OCI-LY7 (cell line): ENCODE measurements around the gene MED6. TPM values are rescaled to one million over a fixed set of nuclear protein-coding genes. Genes with fewer than 3 reads are reported as not detected.

Experiments
- BruUV-seq: library from RNA; stranded (reverse); fragments of 400-500 nt; replicated peaks from 2 replicates; lab custom pipeline; 2021; lab: Mats Ljungman, UMichigan
- CTCF ChIA-PET: fragments of 300-600 bp; sonication (Branson Sonifier 250); formaldehyde crosslinking; loops from one replicate; lab custom pipeline; 2022; ENCODE audit warnings: antibody characterized with exemption; ENCODE audit not compliant: unreplicated experiment; lab: Charles Lee
- POLR2A ChIA-PET: fragments of 300-600 bp; sonication (Branson Sonifier 250); formaldehyde crosslinking; loops from one replicate; lab custom pipeline; 2022; ENCODE audit warnings: antibody characterized with exemption; lab: Charles Lee
- DNase-seq: peaks from one replicate; pipeline ENCODE4 v3.0.0-alpha.2; 2015; ENCODE audit warnings: low spot score
- H2AFZ ChIP-seq: fragments of 200-600 bp; sonication (generic), shearing (Covaris generic); 2 replicates; pipeline ENCODE4 v1.6.1; 2014; ENCODE audit warnings: mild to moderate bottlenecking, antibody characterized with exemption, low read length, moderate library complexity
- H3K27ac ChIP-seq: fragments of 200-600 bp; sonication (generic); 2 replicates; pipeline ENCODE4 v1.5.1; 2014; ENCODE audit warnings: mixed run types, low read depth, mild to moderate bottlenecking, moderate library complexity, low read length, inconsistent platforms; ENCODE audit not compliant: poor library complexity, severe bottlenecking
- H3K36me3 ChIP-seq: fragments of 200-600 bp; sonication (generic); 2 replicates; pipeline ENCODE4 v1.6.1; 2014; ENCODE audit warnings: mild to moderate bottlenecking, antibody characterized with exemption, low read length, moderate library complexity, mixed read lengths; ENCODE audit not compliant: insufficient read depth
- H3K4me1 ChIP-seq: fragments of 200-600 bp; sonication (generic); 2 replicates; pipeline ENCODE4 v1.5.1; 2014; ENCODE audit warnings: mild to moderate bottlenecking, low read length; ENCODE audit not compliant: insufficient read depth, poor library complexity, severe bottlenecking
- H3K4me2 ChIP-seq: fragments of 200-600 bp; sonication (generic); 2 replicates; pipeline ENCODE4 v1.6.1; 2014; ENCODE audit warnings: mild to moderate bottlenecking, low read length
- H3K4me3 ChIP-seq: fragments of 200-600 bp; sonication (generic); 2 replicates; pipeline ENCODE4 v1.5.1; 2014; ENCODE audit warnings: mild to moderate bottlenecking, low read depth, low read length; ENCODE audit not compliant: poor library complexity, severe bottlenecking
- H3K79me2 ChIP-seq: fragments of 200-600 bp; sonication (generic); 2 replicates; pipeline ENCODE4 v1.6.1; 2016; ENCODE audit warnings: low read depth, mild to moderate bottlenecking, low read length, moderate library complexity, mixed read lengths; ENCODE audit not compliant: insufficient read depth
- H3K9me2 ChIP-seq: fragments of 200-600 bp; sonication (generic); 2 replicates; pipeline ENCODE4 v1.6.1; 2016; ENCODE audit warnings: mild to moderate bottlenecking, low read length, mixed read lengths; ENCODE audit not compliant: insufficient read depth
- H3K9me3 ChIP-seq: fragments of 200-600 bp; sonication (generic); 2 replicates; pipeline ENCODE4 v1.6.1; 2014; ENCODE audit warnings: mild to moderate bottlenecking, mixed run types, low read length, mixed read lengths
- H4K20me1 ChIP-seq: fragments of 200-600 bp; sonication (generic); 2 replicates; pipeline ENCODE4 v1.6.1; 2014; ENCODE audit warnings: mild to moderate bottlenecking, antibody characterized with exemption, low read length, moderate library complexity, mixed read lengths; ENCODE audit not compliant: insufficient read depth
- EZH2phosphoT487 ChIP-seq: fragments of 200-600 bp; sonication (generic); IDR thresholded peaks from 2 replicates; pipeline ENCODE4 v1.6.1; 2018; ENCODE audit warnings: low read depth, borderline replicate concordance, mild to moderate bottlenecking, mixed run types, antibody characterized with exemption, low read length, moderate library complexity, mixed read lengths
- intact Hi-C: fragments of 100-400 bp; cut with micrococcal nuclease; formaldehyde crosslinking; loops from one replicate; pipeline ENCODE4 v1.10.0; 2022; ENCODE audit not compliant: unreplicated experiment
- total RNA-seq, 2 experiments: library from RNA; depleted of rRNA in 1 of 2; stranded (reverse); fragments of >200 nt in 1 of 2; shearing (Covaris generic) in 1 of 2; gene quantifications; 2 replicates each; pipeline ENCODE4 v1.2.3, GENCODE V29; 2014 to 2022
- TF ChIP-seq, protein P1 (sequence below): fragments of 200-600 bp; sonication (generic); conservative IDR thresholded peaks from 2 replicates; pipeline ENCODE4 v1.5.1; 2014; ENCODE audit warnings: mild to moderate bottlenecking, antibody characterized with exemption, low read length, moderate library complexity, mixed read lengths

Gene MED6
- total RNA-seq, 2 experiments from 2014 or later = 28.8 to 59.2 TPM

DNA sequence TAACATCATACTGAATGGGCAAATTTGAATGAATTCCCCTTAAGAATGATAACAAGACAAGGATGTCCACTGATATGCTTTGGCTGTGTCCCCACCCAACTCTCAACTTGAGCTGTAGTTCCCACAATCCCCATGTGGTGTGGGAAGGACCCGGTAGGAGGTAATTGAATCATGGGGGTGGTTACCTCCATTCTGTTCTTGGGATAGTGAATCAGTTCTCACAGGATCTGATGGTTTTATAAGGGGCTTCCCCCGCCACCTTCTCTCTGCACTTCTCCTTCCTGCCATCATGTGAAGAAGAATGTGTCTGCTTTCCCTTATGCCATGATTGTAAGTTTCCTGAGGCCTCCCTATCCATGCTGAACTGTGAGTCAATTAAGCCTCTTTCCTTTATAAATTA is 29.3 kb downstream of the MED6 start:
- POLR2A ChIA-PET = no interaction called here
- no peak for DNase-seq
- Histone ChIP-seq H4K20me1 (no peaks in the 10 kb centered on the region), H2AFZ (no peak overlapping the region), H3K4me1 (no peaks in the 10 kb centered on the region), H3K9me3 (no peaks in the 10 kb centered on the region), H3K36me3 (peaks cover 6% of the 10 kb centered on the region; the same call in 1 of the 2 replicates), H3K4me2 (no peak overlapping the region), H3K79me2 (no peaks in the 10 kb centered on the region), H3K27ac (no peak overlapping the region), H3K4me3 (no peak overlapping the region), H3K9me2 (no peaks in the 10 kb centered on the region)
- CTCF ChIA-PET = no interaction called here
- TF ChIP-seq, protein P1, sequence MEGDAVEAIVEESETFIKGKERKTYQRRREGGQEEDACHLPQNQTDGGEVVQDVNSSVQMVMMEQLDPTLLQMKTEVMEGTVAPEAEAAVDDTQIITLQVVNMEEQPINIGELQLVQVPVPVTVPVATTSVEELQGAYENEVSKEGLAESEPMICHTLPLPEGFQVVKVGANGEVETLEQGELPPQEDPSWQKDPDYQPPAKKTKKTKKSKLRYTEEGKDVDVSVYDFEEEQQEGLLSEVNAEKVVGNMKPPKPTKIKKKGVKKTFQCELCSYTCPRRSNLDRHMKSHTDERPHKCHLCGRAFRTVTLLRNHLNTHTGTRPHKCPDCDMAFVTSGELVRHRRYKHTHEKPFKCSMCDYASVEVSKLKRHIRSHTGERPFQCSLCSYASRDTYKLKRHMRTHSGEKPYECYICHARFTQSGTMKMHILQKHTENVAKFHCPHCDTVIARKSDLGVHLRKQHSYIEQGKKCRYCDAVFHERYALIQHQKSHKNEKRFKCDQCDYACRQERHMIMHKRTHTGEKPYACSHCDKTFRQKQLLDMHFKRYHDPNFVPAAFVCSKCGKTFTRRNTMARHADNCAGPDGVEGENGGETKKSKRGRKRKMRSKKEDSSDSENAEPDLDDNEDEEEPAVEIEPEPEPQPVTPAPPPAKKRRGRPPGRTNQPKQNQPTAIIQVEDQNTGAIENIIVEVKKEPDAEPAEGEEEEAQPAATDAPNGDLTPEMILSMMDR = no peak
- no peak for TF ChIP-seq EZH2phosphoT487
- BruUV-seq = no TSS peak
- intact Hi-C loops = no loop called here

DNA sequence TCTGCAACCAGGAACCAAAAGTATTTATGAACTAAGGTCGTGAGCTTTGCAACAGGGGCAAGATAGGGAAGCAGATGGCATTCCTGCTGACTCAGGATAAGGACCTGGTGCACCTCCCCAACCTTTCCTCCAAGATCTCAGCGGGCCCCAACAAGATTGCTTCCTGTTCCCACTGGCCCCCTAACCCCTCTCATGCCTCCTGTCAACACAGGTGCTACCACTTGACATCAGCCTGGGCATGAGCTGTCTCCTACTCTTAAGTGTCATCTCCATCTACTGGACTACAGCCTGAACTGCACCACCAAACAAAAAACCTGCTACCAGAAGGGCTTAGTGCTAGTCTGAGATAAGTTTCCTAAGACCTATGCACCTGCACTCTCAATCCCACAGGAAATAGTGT is 32.7 kb downstream of the MED6 start:
- TF ChIP-seq, protein P1 = peak; percentile 74
- TF ChIP-seq EZH2phosphoT487 = no peak
- H3K4me2 ChIP-seq = no peak overlapping the region
- H2AFZ ChIP-seq = no peak overlapping the region
- no peak overlapping the region for H3K27ac ChIP-seq
- BruUV-seq = no TSS peak
- H3K4me3 ChIP-seq = no peak overlapping the region
- no peaks in the 10 kb centered on the region for H3K9me2 ChIP-seq
- peaks cover 4% of the 10 kb centered on the region; the same call in 1 of the 2 replicates for H3K9me3 ChIP-seq
- intact Hi-C loops = no loop called here
- H3K4me1 ChIP-seq = no peaks in the 10 kb centered on the region
- CTCF ChIA-PET = interaction anchor here (1.1 to 1.4 kb wide), 2 partner anchors 10 to 250 kb away, joined by 3 read pairs; no protein-coding TSS in a partner anchor
- H3K36me3 ChIP-seq = peaks cover 36% of the 10 kb centered on the region; the same call in 1 of the 2 replicates
- POLR2A ChIA-PET = interaction anchor here (0.7 kb wide), 1 partner anchor 19 kb away, joined by 4 read pairs; no protein-coding TSS in a partner anchor
- no peaks in the 10 kb centered on the region for H4K20me1 ChIP-seq
- H3K79me2 ChIP-seq = no peaks in the 10 kb centered on the region
- peak; percentile 52 for DNase-seq

DNA sequence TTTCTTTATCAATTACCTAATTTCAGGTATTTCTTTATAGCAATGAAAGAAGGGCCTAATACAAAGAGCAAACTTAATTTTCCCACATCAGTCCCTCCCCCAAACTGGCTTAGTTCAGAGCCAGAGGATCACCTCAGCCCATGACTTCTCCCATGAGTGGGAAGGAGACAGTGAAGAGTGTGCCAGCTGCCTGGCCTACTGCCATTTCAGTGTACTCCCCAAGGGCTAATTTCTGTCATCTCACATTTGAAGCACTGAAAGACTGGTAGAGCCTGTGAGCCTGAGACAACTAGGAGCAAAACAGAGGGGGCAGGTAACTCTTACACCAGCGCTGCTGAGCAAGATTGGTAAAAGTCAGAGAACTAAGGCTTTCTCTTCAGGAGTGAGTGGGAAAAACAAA is 36.6 kb downstream of the MED6 start:
- Histone ChIP-seq H3K4me1 (no peaks in the 10 kb centered on the region), H4K20me1 (no peaks in the 10 kb centered on the region), H3K4me3 (no peak overlapping the region), H3K36me3 (peaks cover 42% of the 10 kb centered on the region), H3K27ac (no peak overlapping the region), H2AFZ (no peak overlapping the region), H3K79me2 (no peaks in the 10 kb centered on the region), H3K4me2 (no peak overlapping the region), H3K9me3 (peaks cover 10% of the 10 kb centered on the region), H3K9me2 (no peaks in the 10 kb centered on the region)
- DNase-seq = no peak
- no TSS peak for BruUV-seq
- ChIA-PET CTCF (no interaction called here), POLR2A (interaction anchor here (0.7 kb wide), 2 partner anchors 26 to 1825 kb away, joined by 6 to 7 read pairs; no protein-coding TSS in a partner anchor)
- intact Hi-C loops = no loop called here
- TF ChIP-seq, protein P1 = no peak
- no peak for TF ChIP-seq EZH2phosphoT487
